Upper lobe of left lung (tissue), 6 donors: ENCODE measurements around the gene PTCH1. TPM values are rescaled to one million over a fixed set of nuclear protein-coding genes. Genes with fewer than 3 reads are reported as not detected.

Experiments
- ATAC-seq, 2 donors: fragments of 200-7000 bp; cut with Tn5 transposase; one replicate each; pipeline ENCODE4 v1.9.1; 2022; ENCODE audit warnings: mild to moderate bottlenecking in 2 of 2, moderate library complexity in 2 of 2; ENCODE audit not compliant: low FRiP score in 2 of 2
- DNase-seq, 2 donors: peaks; one replicate each; pipeline ENCODE4 v3.0.0-alpha.2; 2019 to 2020
- H3K27ac ChIP-seq, 4 donors: fragments of 200-600 bp; sonication (generic); one replicate each; pipeline ENCODE4 v1.5.1; 2016 to 2019
- H3K27me3 ChIP-seq, 4 donors: fragments of 200-600 bp; sonication (generic); one replicate each; pipeline ENCODE4 v1.5.1; 2017 to 2019
- H3K36me3 ChIP-seq, 4 donors: fragments of 200-600 bp; sonication (generic); one replicate each; pipeline ENCODE4 v1.5.1; 2016 to 2019
- H3K4me1 ChIP-seq, 4 donors: fragments of 200-600 bp; sonication (generic); one replicate each; pipeline ENCODE4 v1.5.1; 2018 to 2019
- H3K4me3 ChIP-seq, 4 donors: fragments of 200-600 bp; sonication (generic); one replicate each; pipeline ENCODE4 v1.5.1; 2017 to 2019; ENCODE audit warnings: mild to moderate bottlenecking in 2 of 4, moderate library complexity in 1 of 4
- H3K9me3 ChIP-seq, 4 donors: fragments of 200-600 bp; sonication (generic); one replicate each; pipeline ENCODE4 v1.5.1; 2018 to 2019
- EP300 ChIP-seq, 4 donors: sonication (generic); formaldehyde crosslinking; IDR thresholded peaks; one replicate each; pipeline ENCODE4 v1.5.1; 2017; ENCODE audit warnings: antibody characterized with exemption in 4 of 4, control low read depth in 2 of 4
- POLR2A ChIP-seq, 4 donors: fragments of 450-650 bp; IDR thresholded peaks; one replicate each; pipeline ENCODE4 v1.5.1; 2016 to 2017; ENCODE audit warnings: antibody characterized with exemption in 4 of 4, mild to moderate bottlenecking in 2 of 4
- POLR2AphosphoS5 ChIP-seq, 2 donors: sonication (generic); formaldehyde crosslinking; IDR thresholded peaks; one replicate each; pipeline ENCODE4 v1.5.1; 2017; ENCODE audit warnings: antibody characterized with exemption in 2 of 2
- WGBS, 2 donors: methylation state at CpG; one replicate each; pipeline ENCODE4 v1.1.5; 2017 to 2018; 5-methylcytosine and 5-hydroxymethylcytosine counted together
- total RNA-seq, 6 donors: library from RNA; depleted of rRNA in 4 of 6; stranded (reverse); fragments of >200 nt in 4 of 6; gene quantifications; one replicate each; pipeline versions ENCODE4 v1.1.0 to v1.2.1, GENCODE V29; 2016 to 2021
- TF ChIP-seq, protein P1 (sequence below), 6 experiments: fragments of 450-650 bp in 4 of 6; fragments of 200-600 bp in 2 of 6; sonication (generic) in 2 of 6; IDR thresholded peaks; one replicate each; pipeline ENCODE4 v1.5.1; 2016 to 2019; ENCODE audit warnings: antibody characterized with exemption in 6 of 6
- donor health status: DM: no; HTN: no; CAD: no; lungs with moderate emphysema.
- donor health status: DM: no; HTN: yes; CAD: no; lungs with severe emphysema.

PTCH1 gene
- total RNA-seq, 6 donors from 2014 or later = 7.4 to 28.0 (median 13.9) TPM

DNA sequence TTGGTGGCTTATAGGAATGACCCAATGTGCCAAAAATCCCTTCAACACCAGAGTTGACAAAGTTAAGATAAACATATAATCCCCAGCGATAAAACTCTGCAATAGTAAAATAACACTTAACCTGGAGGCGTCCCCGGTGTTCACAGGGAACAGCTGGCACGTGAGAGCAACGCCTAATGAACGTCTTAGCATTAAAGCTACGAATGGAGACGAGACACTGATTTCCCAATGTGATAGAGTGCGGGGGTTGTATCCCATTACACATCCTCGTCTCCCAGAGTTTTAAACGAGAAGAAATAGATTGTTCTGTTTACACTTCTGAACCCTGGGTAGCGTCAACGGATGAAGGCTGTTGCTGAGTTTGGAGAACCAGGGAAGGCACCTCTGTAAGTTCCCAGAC is 57.6 kb downstream of the PTCH1 start:
- no peaks in the 10 kb centered on the region for H3K27me3 ChIP-seq
- H3K27ac ChIP-seq = no peak overlapping the region
- H3K36me3 ChIP-seq = peaks cover 5 to 38% (median 22%) of the 10 kb centered on the region in 4 donors
- DNase-seq (no peak), ATAC-seq (no peak)
- no peak for TF ChIP-seq EP300 (IDR thresholded peaks at IDR 0.05)
- no peak for TF ChIP-seq POLR2A (IDR thresholded peaks at IDR 0.05)
- no peak for TF ChIP-seq POLR2AphosphoS5 (IDR thresholded peaks at IDR 0.05)
- TF ChIP-seq, protein P1, sequence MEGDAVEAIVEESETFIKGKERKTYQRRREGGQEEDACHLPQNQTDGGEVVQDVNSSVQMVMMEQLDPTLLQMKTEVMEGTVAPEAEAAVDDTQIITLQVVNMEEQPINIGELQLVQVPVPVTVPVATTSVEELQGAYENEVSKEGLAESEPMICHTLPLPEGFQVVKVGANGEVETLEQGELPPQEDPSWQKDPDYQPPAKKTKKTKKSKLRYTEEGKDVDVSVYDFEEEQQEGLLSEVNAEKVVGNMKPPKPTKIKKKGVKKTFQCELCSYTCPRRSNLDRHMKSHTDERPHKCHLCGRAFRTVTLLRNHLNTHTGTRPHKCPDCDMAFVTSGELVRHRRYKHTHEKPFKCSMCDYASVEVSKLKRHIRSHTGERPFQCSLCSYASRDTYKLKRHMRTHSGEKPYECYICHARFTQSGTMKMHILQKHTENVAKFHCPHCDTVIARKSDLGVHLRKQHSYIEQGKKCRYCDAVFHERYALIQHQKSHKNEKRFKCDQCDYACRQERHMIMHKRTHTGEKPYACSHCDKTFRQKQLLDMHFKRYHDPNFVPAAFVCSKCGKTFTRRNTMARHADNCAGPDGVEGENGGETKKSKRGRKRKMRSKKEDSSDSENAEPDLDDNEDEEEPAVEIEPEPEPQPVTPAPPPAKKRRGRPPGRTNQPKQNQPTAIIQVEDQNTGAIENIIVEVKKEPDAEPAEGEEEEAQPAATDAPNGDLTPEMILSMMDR (IDR thresholded peaks at IDR 0.05) = no peak
- H3K4me1 ChIP-seq = peaks cover 16 to 23% (median 18%) of the 10 kb centered on the region in 4 donors
- no peak overlapping the region for H3K4me3 ChIP-seq
- no peaks in the 10 kb centered on the region for H3K9me3 ChIP-seq
- 84 to 91% methylated on average over 13 of the region's 13 CpGs for WGBS, 2 donors

DNA sequence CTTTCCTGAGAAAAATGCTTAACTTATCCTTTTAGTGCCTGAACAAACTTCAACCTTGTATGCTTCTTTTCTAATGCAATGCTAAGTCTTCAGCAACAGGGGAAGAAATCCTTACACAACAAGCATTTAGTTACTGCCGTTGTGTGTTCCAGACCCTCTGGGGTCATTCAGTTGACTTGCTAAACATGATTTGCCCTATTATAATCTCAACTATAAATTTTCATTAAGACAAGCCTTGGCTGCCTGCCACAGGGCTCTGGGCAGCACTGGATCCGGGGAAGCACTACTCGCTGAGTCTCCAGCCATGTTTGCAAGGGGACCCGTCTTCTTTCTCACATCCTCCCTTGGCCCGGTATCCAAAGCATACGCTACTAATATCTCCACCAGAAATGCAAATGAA is 58.1 kb downstream of the PTCH1 start:
- TF ChIP-seq POLR2A (IDR thresholded peaks at IDR 0.05) (no peak), POLR2AphosphoS5 (IDR thresholded peaks at IDR 0.05) (no peak), EP300 (IDR thresholded peaks at IDR 0.05) (no peak)
- TF ChIP-seq, protein P1 (IDR thresholded peaks at IDR 0.05) = no peak
- 71 to 76% methylated on average over 6 of the region's 6 CpGs for WGBS, 2 donors
- peaks cover 8 to 42% (median 24%) of the 10 kb centered on the region in 4 donors for H3K36me3 ChIP-seq
- no peak overlapping the region for H3K4me3 ChIP-seq
- H3K9me3 ChIP-seq = no peaks in the 10 kb centered on the region
- DNase-seq (no peak), ATAC-seq (no peak)
- no peaks in the 10 kb centered on the region for H3K27me3 ChIP-seq
- H3K27ac ChIP-seq = no peak overlapping the region
- peaks cover 16 to 22% (median 16%) of the 10 kb centered on the region in 4 donors for H3K4me1 ChIP-seq

GRCh38 chr9:95457769-95458168 is 59.0 kb downstream of the PTCH1 start:
- DNase-seq (no peak), ATAC-seq (no peak)
- H3K9me3 ChIP-seq = no peaks in the 10 kb centered on the region
- peaks cover 7 to 13% (median 10%) of the 10 kb centered on the region in 4 donors for H3K4me1 ChIP-seq
- H3K36me3 ChIP-seq = peaks cover 12 to 51% (median 29%) of the 10 kb centered on the region in 4 donors
- 70 to 83% methylated on average over 12 of the region's 12 CpGs for WGBS, 2 donors
- H3K27me3 ChIP-seq = no peaks in the 10 kb centered on the region
- no peak overlapping the region for H3K27ac ChIP-seq
- TF ChIP-seq POLR2A (IDR thresholded peaks at IDR 0.05) (no peak), POLR2AphosphoS5 (IDR thresholded peaks at IDR 0.05) (no peak), EP300 (IDR thresholded peaks at IDR 0.05) (no peak)
- TF ChIP-seq, protein P1 (IDR thresholded peaks at IDR 0.05) = no peak
- H3K4me3 ChIP-seq = no peak overlapping the region

GRCh38 chr9:95455714-95456113 is 61.1 kb downstream of the PTCH1 start:
- H3K27me3 ChIP-seq = no peaks in the 10 kb centered on the region
- no peak overlapping the region for H3K27ac ChIP-seq
- H3K9me3 ChIP-seq = no peaks in the 10 kb centered on the region
- ATAC-seq = no peak
- H3K4me3 ChIP-seq = no peak overlapping the region
- no peak for TF ChIP-seq POLR2AphosphoS5 (IDR thresholded peaks at IDR 0.05)
- TF ChIP-seq POLR2A (IDR thresholded peaks at IDR 0.05) = no peak
- TF ChIP-seq EP300 (IDR thresholded peaks at IDR 0.05) = no peak
- TF ChIP-seq, protein P1 (IDR thresholded peaks at IDR 0.05) = no peak
- WGBS, 2 donors = 94 to 98% methylated on average over 9 of the region's 9 CpGs
- DNase-seq = no peak
- no peaks in the 10 kb centered on the region for H3K4me1 ChIP-seq
- peaks cover 12 to 57% (median 27%) of the 10 kb centered on the region in 4 donors for H3K36me3 ChIP-seq

- Histone ChIP-seq H3K27me3 (no peaks in the 10 kb centered on the region), H3K36me3 (peaks cover 8 to 83% (median 33%) of the 10 kb centered on the region in 4 donors), H3K4me1 (no peaks in the 10 kb centered on the region), H3K9me3 (no peaks in the 10 kb centered on the region), H3K4me3 (no peak overlapping the region), H3K27ac (no peak overlapping the region)
- no peak for ATAC-seq
- TF ChIP-seq, protein P1 (IDR thresholded peaks at IDR 0.05) = no peak
- TF ChIP-seq POLR2AphosphoS5 (IDR thresholded peaks at IDR 0.05) (no peak), EP300 (IDR thresholded peaks at IDR 0.05) (no peak), POLR2A (IDR thresholded peaks at IDR 0.05) (no peak)
- 84 to 92% methylated on average over 4 of the region's 4 CpGs for WGBS, 2 donors
- DNase-seq = no peak
Observed at GRCh38 chr9:95452176-95452575, 64.6 kb downstream of the PTCH1 start.
